K562 (cell line): ENCODE measurements around the gene CYP51A1. TPM values are rescaled to one million over a fixed set of nuclear protein-coding genes. Genes with fewer than 3 reads are reported as not detected.
A peak's percentile ranks its signal among the peaks of the same experiment; 100 is the strongest.

ENCODE experiments used
- BACH1 ChIP-seq: fragments of 200-800 bp; sonication (Bioruptor generic); IDR thresholded peaks from 2 replicates; pipeline ENCODE4 v1.6.1; 2016; ENCODE audit warnings: missing genetic modification characterization, missing compliant biosample characterization
- BRD4 ChIP-seq: fragments of 200-600 bp; sonication (generic); IDR thresholded peaks from 2 replicates; pipeline ENCODE4 v1.6.1; 2017; ENCODE audit warnings: inconsistent platforms
- CAMTA2 ChIP-seq: fragments of 250-450 bp; sonication (Bioruptor Pico); conservative IDR thresholded peaks from 2 replicates; pipeline ENCODE4 v1.5.1; 2022
- ELF4 ChIP-seq: fragments of 450-650 bp; formaldehyde crosslinking; IDR thresholded peaks from 2 replicates; pipeline ENCODE4 v1.4.0; 2022; ENCODE audit warnings: missing genetic modification characterization
- FIP1L1 ChIP-seq: fragments of 200-400 bp; formaldehyde crosslinking; IDR thresholded peaks from 2 replicates; pipeline ENCODE4 v1.6.1; 2018; ENCODE audit warnings: mild to moderate bottlenecking, low read depth, low read length; ENCODE audit not compliant: poor library complexity, severe bottlenecking
- KAT7 ChIP-seq: sonication (generic); formaldehyde crosslinking; IDR thresholded peaks from 2 replicates; pipeline ENCODE4 v1.8.0; 2022; ENCODE audit warnings: missing genetic modification reagents, mild to moderate bottlenecking, borderline replicate concordance
- KLF13 ChIP-seq: fragments of 450-650 bp; IDR thresholded peaks from 2 replicates; pipeline ENCODE4 v1.6.1; 2016; ENCODE audit warnings: missing genetic modification characterization, low read depth, mild to moderate bottlenecking, missing compliant biosample characterization, moderate library complexity, borderline replicate concordance
- MTA3 ChIP-seq: fragments of 450-650 bp; formaldehyde crosslinking; IDR thresholded peaks from 2 replicates; pipeline ENCODE4 v1.6.1; 2017; ENCODE audit warnings: mild to moderate bottlenecking, borderline replicate concordance
- NRF1 ChIP-seq, 2 experiments: fragments of 450-650 bp; IDR thresholded peaks in 1 of 2; conservative IDR thresholded peaks in 1 of 2; 2 replicates each; pipeline ENCODE4 v1.6.1; 2014; ENCODE audit warnings: mild to moderate bottlenecking in 2 of 2
- PML ChIP-seq: IDR thresholded peaks from 2 replicates; pipeline ENCODE4 v1.6.1; 2012; ENCODE audit warnings: low read length, inconsistent platforms
- SMARCC2 ChIP-seq: fragments of 450-650 bp; IDR thresholded peaks from 2 replicates; pipeline ENCODE4 v1.6.1; 2017; ENCODE audit warnings: antibody characterized with exemption, moderate library complexity, mild to moderate bottlenecking, low read depth
- SRSF1 ChIP-seq: fragments of 200-400 bp; formaldehyde crosslinking; IDR thresholded peaks from 2 replicates; pipeline ENCODE4 v1.6.1; 2017; ENCODE audit warnings: mild to moderate bottlenecking, low read depth, low read length, moderate library complexity
- TGIF2 ChIP-seq: sonication (generic); formaldehyde crosslinking; IDR thresholded peaks from 2 replicates; pipeline ENCODE4 v1.8.1; 2022; ENCODE audit warnings: mild to moderate bottlenecking, missing genetic modification reagents, moderate library complexity
- ZNF780A ChIP-seq: fragments of 250-450 bp; sonication (Bioruptor Pico); IDR thresholded peaks from 2 replicates; pipeline ENCODE4 v1.5.0; 2021; ENCODE audit warnings: mild to moderate bottlenecking
- polyA plus RNA-seq, 8 experiments: library from polyadenylated mRNA; depleted of rRNA in 4 of 8; stranded (reverse) in 5 of 8; unstranded in 3 of 8; fragments of >200 nt; fragmentation: Nextera tagmentation in 2 of 8; fragmentation: Illumina TruSeq in 1 of 8; extraction: Ambion mirVana in 2 of 8; extraction: Trizol in 1 of 8; gene quantifications; 2 replicates each; pipeline versions ENCODE4 v1.2.1 to v1.2.3, GENCODE V29; 2011 to 2014; ENCODE audit warnings: inconsistent platforms in 1 of 8, missing spikeins in 1 of 8
- total RNA-seq, 7 experiments: library from RNA; depleted of rRNA in 6 of 7; stranded (reverse); fragments of >200 nt in 6 of 7; fragmentation: Illumina TruSeq in 2 of 7; extraction: Trizol in 2 of 7; gene quantifications; 2 replicates each; pipeline versions ENCODE4 v1.2.1 to v1.2.3, GENCODE V29; 2011 to 2021; ENCODE audit warnings: low replicate concordance in 1 of 7
- TF ChIP-seq, protein P1 (sequence below): fragments of 250-450 bp; sonication (Bioruptor Pico); IDR thresholded peaks from 2 replicates; pipeline ENCODE4 v1.8.0; 2022; ENCODE audit warnings: moderate library complexity, mild to moderate bottlenecking, inconsistent platforms

Gene CYP51A1
- total and polyA plus RNA-seq, 9 of the 15 experiments (the other 6 are each of a cell fraction or from before 2014, with no cell fraction given), result 35.4 to 151 (median 80.3) TPM

DNA sequence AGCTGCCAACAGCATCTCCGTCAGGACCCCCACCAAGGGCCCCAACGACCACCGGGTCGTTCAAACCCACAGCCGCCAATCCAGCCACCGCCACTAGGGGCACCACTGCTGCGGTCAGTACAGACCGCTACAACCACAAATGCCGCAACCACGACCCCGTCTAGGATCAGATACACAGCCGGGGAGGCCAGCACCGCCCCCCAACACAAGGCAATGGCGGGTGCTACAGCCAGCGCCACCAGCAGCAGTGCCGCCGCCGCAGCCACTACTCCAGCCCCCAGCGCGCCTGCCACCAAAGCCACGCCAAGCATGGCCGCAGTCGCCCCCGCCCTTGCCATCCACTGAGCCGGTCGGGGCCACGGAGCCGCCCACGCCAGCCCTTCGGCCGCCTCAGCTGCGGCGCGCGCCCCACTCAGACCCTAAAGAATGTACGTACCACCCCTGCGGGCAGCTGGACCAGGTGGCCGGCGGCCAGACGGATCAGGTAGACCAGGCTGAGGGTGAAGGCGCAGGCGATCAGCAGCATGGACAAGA, 473 bp downstream of the CYP51A1 start (continued):
- TF ChIP-seq MTA3 (peak; percentile 90), KLF13 (peak; percentile 34; the same call in 1 of the 2 replicates), ZNF780A (no peak), NRF1 (conservative IDR thresholded peaks at IDR 0.05 in 1 of 2, IDR thresholded peaks at IDR 0.05 in 1 of 2) (no peak), CAMTA2 (peak; percentile 81; the same call in 1 of the 2 replicates), KAT7 (CRISPR knock-in tag) (peak; percentile 90), BACH1 (no peak), SMARCC2 (peak; percentile 28; the same call in 1 of the 2 replicates), ELF4 (no peak), TGIF2 (CRISPR knock-in tag) (0 out of 2 replicates have a peak, but pooled peaks have one; percentile 56), PML (no peak), FIP1L1 (peak; percentile 83), SRSF1 (no peak), BRD4 (no peak; the same call in 1 of the 2 replicates)
- TF ChIP-seq, protein P1, sequence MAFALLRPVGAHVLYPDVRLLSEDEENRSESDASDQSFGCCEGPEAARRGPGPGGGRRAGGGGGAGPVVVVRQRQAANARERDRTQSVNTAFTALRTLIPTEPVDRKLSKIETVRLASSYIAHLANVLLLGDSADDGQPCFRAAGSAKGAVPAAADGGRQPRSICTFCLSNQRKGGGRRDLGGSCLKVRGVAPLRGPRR (CRISPR knock-in tag), result no peak
